ENCODE measurements around the gene BCAP31. TPM values are rescaled to one million over a fixed set of nuclear protein-coding genes. Genes with fewer than 3 reads are reported as not detected.

The BCAP31 gene
- total RNA-seq, 1 experiment from 2014 or later = 138 TPM

DNA sequence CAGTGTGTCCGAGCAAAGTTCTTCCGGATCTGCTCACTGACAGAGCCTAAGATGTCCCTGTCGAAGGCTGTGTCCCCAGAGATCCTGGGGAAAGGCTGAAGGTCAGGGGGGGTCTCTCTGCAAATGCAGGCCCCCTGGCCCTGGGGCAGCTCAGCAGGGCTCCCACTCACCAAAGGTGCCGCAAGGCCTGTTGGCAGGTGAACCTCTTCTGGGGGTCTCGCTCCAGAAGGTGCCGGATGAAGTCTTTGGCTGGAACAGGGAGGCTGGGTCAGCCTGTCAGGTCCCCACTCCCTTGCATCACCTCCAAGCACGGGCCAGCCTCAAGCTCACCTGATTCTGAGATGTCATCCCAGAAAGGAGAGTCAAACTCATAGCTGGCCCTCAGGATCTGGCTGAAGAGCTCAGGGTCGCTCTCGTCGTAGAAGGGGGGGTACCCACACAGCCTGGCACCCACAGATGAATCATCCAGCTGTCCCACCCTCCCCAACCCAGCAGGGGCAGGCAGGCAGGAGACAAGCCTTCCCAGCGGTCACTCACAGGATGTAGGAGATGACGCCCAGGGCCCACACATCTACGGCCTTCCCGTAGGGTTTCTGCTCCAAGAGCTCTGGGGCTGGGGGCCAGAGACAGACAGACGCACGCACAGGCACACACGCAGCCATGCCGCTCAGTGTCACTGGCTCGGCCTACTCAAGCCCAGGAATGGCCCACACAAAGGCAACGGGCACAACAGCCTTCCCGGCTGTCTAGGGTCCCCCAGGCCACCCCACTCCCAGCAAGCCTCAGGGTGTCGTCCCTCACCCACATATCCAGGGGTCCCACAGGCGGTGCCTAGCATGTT lies 53.2 kb downstream of the BCAP31 start:
- no peak overlapping the region for H3K18ac ChIP-seq (ENCODE audit: insufficient read length, low read depth, low read length)
- peaks cover 36% of the 10 kb centered on the region for H3K27me3 Mint-ChIP-seq (ENCODE audit: low read depth)
- no peak overlapping the region for H3K9ac ChIP-seq (ENCODE audit: extremely low read depth, insufficient read length, low read length)
- H2BK15ac ChIP-seq (ENCODE audit: low read depth, low read length) = no peak overlapping the region
- no peaks in the 10 kb centered on the region for H3K4me1 ChIP-seq (ENCODE audit: insufficient read depth, low read length)
- H3K27ac ChIP-seq (ENCODE audit: insufficient read length, low read depth, low read length) = no peak overlapping the region
- no peak overlapping the region for H2BK12ac ChIP-seq (ENCODE audit: insufficient read length, low read depth, low read length)
- H2BK20ac ChIP-seq (ENCODE audit: low read depth, low read length, poor library complexity, severe bottlenecking) = no peak overlapping the region
- H4K5ac ChIP-seq (ENCODE audit: insufficient read length, low read depth, low read length) = no peak overlapping the region
- H3K14ac ChIP-seq (ENCODE audit: insufficient read depth, low read length) = no peak overlapping the region
- no peak overlapping the region for H3T11ph ChIP-seq (ENCODE audit: low read length)
- no peaks in the 10 kb centered on the region for H3K79me1 ChIP-seq (ENCODE audit: insufficient read depth, low read depth, low read length, poor library complexity, severe bottlenecking)
- no CpG with 5 or more reads among the region's 23 CpGs for WGBS (ENCODE audit: extremely low coverage, insufficient read length, low lambda C conversion rate)
- no peaks in the 10 kb centered on the region for H3K23me2 ChIP-seq (ENCODE audit: insufficient read length, low read depth, low read length, poor library complexity, severe bottlenecking)
- no peak overlapping the region for H2AFZ ChIP-seq (ENCODE audit: low read length)
- H4K8ac ChIP-seq (replicated peaks; ENCODE audit: insufficient read length, low read depth, low read length) = no peak overlapping the region
- H2BK5ac ChIP-seq (ENCODE audit: insufficient read length, low read length) = no peak overlapping the region
- peaks cover 14 to 28% of the 10 kb centered on the region in 2 experiments for H3K4me1 Mint-ChIP-seq
- H2AK5ac ChIP-seq (ENCODE audit: insufficient read length, low read length) = no peak overlapping the region
- DNase-seq = no peak
- H3K56ac ChIP-seq (ENCODE audit: insufficient read length, low read depth, low read length) = no peak overlapping the region
- H3K79me2 ChIP-seq (ENCODE audit: insufficient read depth, low read length) = no peaks in the 10 kb centered on the region
- H3K4me3 Mint-ChIP-seq = no peak overlapping the region; a peak in 1 of 5 replicates
- H2BK120ac ChIP-seq (ENCODE audit: low read depth, low read length, poor library complexity, severe bottlenecking) = no peak overlapping the region
- H4K20me1 ChIP-seq (ENCODE audit: control insufficient read depth, insufficient read depth, insufficient read length) = no peaks in the 10 kb centered on the region
- H3K4me2 ChIP-seq (ENCODE audit: insufficient read depth, insufficient read length, low read length) = no peak overlapping the region
- peaks cover 7% of the 10 kb centered on the region for H3K9me3 ChIP-seq (ENCODE audit: control insufficient read depth, low read depth, low read length)
- peaks cover 64 to 78% of the 10 kb centered on the region in 2 experiments for H3K9me3 Mint-ChIP-seq
- no peak overlapping the region for H3K4ac ChIP-seq (ENCODE audit: low read depth, low read length)
- TF ChIP-seq, protein P1, sequence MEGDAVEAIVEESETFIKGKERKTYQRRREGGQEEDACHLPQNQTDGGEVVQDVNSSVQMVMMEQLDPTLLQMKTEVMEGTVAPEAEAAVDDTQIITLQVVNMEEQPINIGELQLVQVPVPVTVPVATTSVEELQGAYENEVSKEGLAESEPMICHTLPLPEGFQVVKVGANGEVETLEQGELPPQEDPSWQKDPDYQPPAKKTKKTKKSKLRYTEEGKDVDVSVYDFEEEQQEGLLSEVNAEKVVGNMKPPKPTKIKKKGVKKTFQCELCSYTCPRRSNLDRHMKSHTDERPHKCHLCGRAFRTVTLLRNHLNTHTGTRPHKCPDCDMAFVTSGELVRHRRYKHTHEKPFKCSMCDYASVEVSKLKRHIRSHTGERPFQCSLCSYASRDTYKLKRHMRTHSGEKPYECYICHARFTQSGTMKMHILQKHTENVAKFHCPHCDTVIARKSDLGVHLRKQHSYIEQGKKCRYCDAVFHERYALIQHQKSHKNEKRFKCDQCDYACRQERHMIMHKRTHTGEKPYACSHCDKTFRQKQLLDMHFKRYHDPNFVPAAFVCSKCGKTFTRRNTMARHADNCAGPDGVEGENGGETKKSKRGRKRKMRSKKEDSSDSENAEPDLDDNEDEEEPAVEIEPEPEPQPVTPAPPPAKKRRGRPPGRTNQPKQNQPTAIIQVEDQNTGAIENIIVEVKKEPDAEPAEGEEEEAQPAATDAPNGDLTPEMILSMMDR (conservative IDR thresholded peaks at IDR 0.05) = no peak
- H3K23ac ChIP-seq (ENCODE audit: insufficient read length, low read depth, low read length) = no peak overlapping the region
- H3K27ac Mint-ChIP-seq = no peak overlapping the region
- no peak overlapping the region for H4K91ac ChIP-seq (ENCODE audit: insufficient read length, low read depth, low read length)
- no peaks in the 10 kb centered on the region; the same call in 1 of the 2 replicates for H3K27me3 ChIP-seq (ENCODE audit: insufficient read depth, low read length)
- peaks cover 2 to 17% (median 10%) of the 10 kb centered on the region in 3 experiments; a peak in 6 of 7 replicates for H3K36me3 Mint-ChIP-seq (ENCODE audit: insufficient read depth in 1 of 3, low read depth in 3 of 3)
